Pancreas (tissue), 10 donors: Measurements from ENCODE around the gene PRR11. TPM values are rescaled to one million over a fixed set of nuclear protein-coding genes. Genes with fewer than 3 reads are reported as not detected.

Experiments
- ATAC-seq, 4 donors: fragments of 200-7000 bp; cut with Tn5 transposase; one replicate each; pipeline versions ENCODE4 v1.8.0 to v1.9.1; 2020; ENCODE audit warnings: mild to moderate bottlenecking in 4 of 4, moderate library complexity in 4 of 4
- DNase-seq, 6 donors: peaks; one replicate each; pipeline ENCODE4 v3.0.0-alpha.2; 2020
- FAIRE-seq: peaks from 2 replicates; lab custom pipeline; 2012; peaks lifted over from hg19 to GRCh38; lab: Jason Lieb, UNC
- H3K27ac ChIP-seq, 4 donors: fragments of 200-600 bp; sonication (generic); 1 replicate in 3 of 4; 2 replicates in 1 of 4; pipeline versions ENCODE4 v1.5.0 to v1.8.0; 2020
- H3K27me3 ChIP-seq, 4 donors: fragments of 200-600 bp; one replicate each; pipeline ENCODE4 v1.8.0; 2021
- H3K36me3 ChIP-seq, 3 donors: fragments of 200-600 bp; sonication (generic) in 1 of 3; one replicate each; pipeline versions ENCODE4 v1.5.0 to v1.8.0; 2020 to 2021
- H3K4me1 ChIP-seq, 3 donors: fragments of 200-600 bp; one replicate each; pipeline ENCODE4 v1.8.0; 2021
- H3K4me3 ChIP-seq, 4 donors: fragments of 200-600 bp; sonication (generic) in 2 of 4; one replicate each; pipeline versions ENCODE4 v1.5.0 to v1.8.0; 2020 to 2021
- H3K9me3 ChIP-seq, 4 donors: fragments of 200-600 bp; one replicate each; pipeline ENCODE4 v1.8.0; 2021
- WGBS, 2 donors: extraction: QIAGEN DNeasy Blood & Tissue Kit; methylation state at CpG; one replicate each; pipeline ENCODE4 v1.1.7; 2013; 5-methylcytosine and 5-hydroxymethylcytosine counted together
- intact Hi-C, 3 donors: fragments of 100-400 bp; cut with DNase I; formaldehyde crosslinking; loops; one replicate each; pipeline versions ENCODE4 v1.11.1 to v1.14.2; 2022
- polyA plus RNA-seq, 2 donors: library from polyadenylated mRNA; stranded (reverse); fragments of 200-250 nt; gene quantifications; one replicate each; pipeline ENCODE4 v1.2.3, GENCODE V29; 2013
- total RNA-seq, 6 donors: library from RNA; stranded (reverse); fragmentation: NEBNext Ultra II Directional in 4 of 6; extraction: Animal tissue kit (Norgen Biotek cat#: 25700) in 4 of 6; gene quantifications; one replicate each; pipeline versions ENCODE4 v1.2.1 to v1.2.4, GENCODE V29; 2021 to 2023
- TF ChIP-seq, protein P1 (sequence below), 4 donors: fragments of 200-600 bp; sonication (generic) in 3 of 4; IDR thresholded peaks; one replicate each; pipeline versions ENCODE4 v1.5.0 to v1.8.0; 2021; ENCODE audit warnings: antibody characterized with exemption in 4 of 4
- donor health status: healthy with polysubstance abuse.
- donor health status: DM: no; HTN: no; CAD: no; lungs with moderate emphysema.
- donor health status: DM: no; HTN: no; CAD: no.
- donor health status: control.
- donor health status: control.
- donor health status: Bipolar disorder and iron deficiency.
- donor health status: DM: yes; HTN: yes; CAD: no.
- donor health status: DM: no; HTN: no; CAD: no.
- donor health status: DM: no; HTN: no; CAD: no.
- donor health status: DM: yes; HTN: yes; CAD: no.

PRR11 gene
- 1 to 10 TPM in 2 of 6 donors, under 1 TPM in 4; 0.35 to 1.5 (median 0.81) TPM for total RNA-seq
- polyA plus RNA-seq = under 1 TPM; 0.08 to 0.40 TPM

DNA sequence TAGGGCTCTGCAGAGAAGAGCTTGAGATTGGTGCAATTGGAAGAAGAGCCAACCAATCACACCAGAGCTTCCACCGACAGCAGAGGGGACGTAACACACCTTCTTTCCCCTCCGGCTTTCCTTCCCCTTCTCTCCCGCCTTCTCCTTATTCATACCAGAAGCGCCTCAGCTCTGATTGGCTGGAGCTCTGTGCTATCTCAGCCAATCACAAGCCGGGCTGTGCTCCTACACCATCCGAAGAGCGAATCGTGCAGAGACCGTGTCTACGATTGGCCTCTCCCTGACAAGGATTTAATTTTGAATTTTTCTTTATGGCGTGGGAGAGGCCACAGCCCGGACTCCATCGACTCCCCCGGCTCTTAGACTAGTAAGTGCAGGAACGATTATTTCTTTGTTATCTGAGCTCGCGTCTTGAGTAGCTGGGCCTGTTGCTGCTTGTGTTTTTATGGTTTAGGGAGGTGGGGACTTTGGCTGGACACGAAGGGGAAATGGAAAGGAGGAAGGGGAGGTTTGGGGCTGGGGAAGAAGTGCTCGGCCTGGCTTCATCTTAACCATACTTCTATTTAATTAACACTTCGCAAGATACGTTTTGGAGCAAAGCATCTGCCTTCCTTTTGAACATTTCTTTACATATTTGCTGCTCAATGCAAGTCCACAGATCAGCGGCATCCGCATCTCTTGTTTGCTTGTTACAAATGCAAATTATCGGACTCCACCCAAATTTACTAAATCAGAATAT is at the start of gene PRR11:
Gene PRR11 (plus strand): TSS at position 308 of the 739 bp plus-strand sequence. CDS start 14,007 bp downstream, outside the sequence.
- WGBS, 2 donors = 1% methylated on average over 25 of the region's 25 CpGs
- peak; percentile 88 to 92 (median 90) for ATAC-seq
- intact Hi-C loops = no loop called here

DNA sequence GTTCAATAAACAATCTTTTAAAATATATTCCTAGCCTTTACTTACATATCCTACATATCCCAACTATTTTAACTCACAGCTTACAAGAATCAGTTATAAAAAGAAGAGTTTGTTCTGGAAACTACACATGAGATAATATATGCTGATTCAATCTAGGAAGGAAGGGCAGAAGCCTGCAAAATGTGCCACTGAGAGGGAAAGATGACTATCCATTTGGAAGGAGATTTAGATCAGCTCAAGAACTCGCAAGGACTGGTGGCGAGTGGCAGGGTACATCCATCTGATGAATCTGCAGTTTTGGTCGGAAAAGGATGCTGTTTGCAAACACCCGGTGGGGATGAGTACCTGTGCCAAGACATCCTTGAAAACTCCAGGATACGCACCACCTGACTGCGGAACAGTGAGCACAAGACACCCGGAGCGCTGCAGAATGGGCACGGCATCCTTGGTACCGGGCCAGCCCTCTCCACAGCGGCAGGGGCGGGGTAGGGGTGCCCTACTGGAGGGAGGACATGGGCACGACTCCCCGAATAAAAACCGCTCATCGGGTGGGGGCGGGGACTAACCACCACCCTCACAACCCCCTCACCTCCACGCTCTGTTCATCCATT is 49.6 kb upstream of the PRR11 start:
- intact Hi-C loops = no loop called here
- Histone ChIP-seq H3K4me3 (peak overlapping the region; percentile 71 to 96 (median 84)), H3K4me1 (peaks cover 3 to 15% (median 13%) of the 10 kb centered on the region in 3 donors), H3K27ac (peak overlapping the region; percentile 74 to 91 (median 86)), H3K9me3 (no peaks in the 10 kb centered on the region), H3K36me3 (no peaks in the 10 kb centered on the region), H3K27me3 (no peaks in the 10 kb centered on the region)
- 0% methylated on average over 18 of the region's 18 CpGs for WGBS, 2 donors
- ATAC-seq = peak; percentile 27 to 65 (median 47)
- DNase-seq = peak; percentile 52 to 78 (median 71)
- FAIRE-seq = no peak
- TF ChIP-seq, protein P1, sequence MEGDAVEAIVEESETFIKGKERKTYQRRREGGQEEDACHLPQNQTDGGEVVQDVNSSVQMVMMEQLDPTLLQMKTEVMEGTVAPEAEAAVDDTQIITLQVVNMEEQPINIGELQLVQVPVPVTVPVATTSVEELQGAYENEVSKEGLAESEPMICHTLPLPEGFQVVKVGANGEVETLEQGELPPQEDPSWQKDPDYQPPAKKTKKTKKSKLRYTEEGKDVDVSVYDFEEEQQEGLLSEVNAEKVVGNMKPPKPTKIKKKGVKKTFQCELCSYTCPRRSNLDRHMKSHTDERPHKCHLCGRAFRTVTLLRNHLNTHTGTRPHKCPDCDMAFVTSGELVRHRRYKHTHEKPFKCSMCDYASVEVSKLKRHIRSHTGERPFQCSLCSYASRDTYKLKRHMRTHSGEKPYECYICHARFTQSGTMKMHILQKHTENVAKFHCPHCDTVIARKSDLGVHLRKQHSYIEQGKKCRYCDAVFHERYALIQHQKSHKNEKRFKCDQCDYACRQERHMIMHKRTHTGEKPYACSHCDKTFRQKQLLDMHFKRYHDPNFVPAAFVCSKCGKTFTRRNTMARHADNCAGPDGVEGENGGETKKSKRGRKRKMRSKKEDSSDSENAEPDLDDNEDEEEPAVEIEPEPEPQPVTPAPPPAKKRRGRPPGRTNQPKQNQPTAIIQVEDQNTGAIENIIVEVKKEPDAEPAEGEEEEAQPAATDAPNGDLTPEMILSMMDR (IDR thresholded peaks at IDR 0.05) = no peak

More for the DNA sequence above, at the start of gene PRR11:
- H3K27ac ChIP-seq = peak within 1 kb of the TSS; percentile 60 to 76 (median 66)
- FAIRE-seq = no peak
- H3K4me1 ChIP-seq = peaks cover 0 to 9% (median 7%) of the 10 kb centered on the region in 3 donors
- peak; percentile 79 to 97 (median 93) for DNase-seq
- TF ChIP-seq, protein P1 (IDR thresholded peaks at IDR 0.05) = no peak
- H3K9me3 ChIP-seq = no peaks in the 10 kb centered on the region
- no peaks in the 10 kb centered on the region for H3K27me3 ChIP-seq
- peak within 1 kb of the TSS; percentile 52 to 62 (median 55) for H3K4me3 ChIP-seq
- H3K36me3 ChIP-seq = no peaks in the 10 kb centered on the region

DNA sequence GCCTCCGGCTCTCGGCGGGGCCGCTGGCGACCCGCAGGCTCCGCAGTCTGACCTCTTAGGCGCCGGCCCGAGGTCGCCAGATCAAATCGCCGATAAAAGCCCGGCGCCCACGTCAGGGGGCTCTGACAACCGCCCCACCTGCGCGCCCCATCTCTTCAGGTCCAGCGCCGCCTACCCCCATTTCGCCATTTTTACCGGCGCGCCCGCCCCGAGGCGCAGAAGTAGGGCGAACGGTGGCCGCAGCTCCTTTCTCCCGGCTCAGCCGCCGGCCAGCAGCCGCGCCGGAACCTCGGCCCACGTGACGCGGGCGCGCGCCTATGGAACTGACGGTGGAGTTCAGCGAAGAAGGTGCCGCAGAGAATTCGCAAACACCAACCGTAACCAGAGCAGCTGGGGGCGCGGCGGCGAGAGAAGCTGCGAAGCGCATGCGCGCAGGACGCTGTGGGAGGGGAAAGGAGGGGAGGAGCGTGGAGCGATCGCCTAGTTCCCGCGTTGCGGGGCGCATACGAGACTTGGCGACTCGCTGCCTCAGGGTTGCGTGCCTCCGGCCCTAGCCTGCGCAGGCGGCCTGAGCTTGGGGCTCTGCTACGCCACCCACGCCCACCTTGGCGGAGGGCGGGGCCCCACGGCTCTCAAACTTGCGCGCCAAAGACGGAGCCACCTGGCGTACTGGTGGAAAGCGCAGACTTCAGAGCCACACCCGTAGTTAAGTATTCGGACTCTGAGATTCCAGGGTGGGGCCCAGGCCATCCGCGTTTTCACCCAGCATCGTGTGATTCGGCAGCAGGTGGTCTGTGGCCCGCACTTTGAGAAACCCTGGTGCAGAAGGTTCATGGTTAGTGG is 48.9 kb upstream of the PRR11 start, which contains the start of gene TRIM37:
Gene TRIM37 (minus strand): TSS at position 418 of the 843 bp plus-strand sequence. CDS start 419 bp downstream, outside the sequence.
- ATAC-seq = peak; percentile 97 to 99 (median 98)
- no peaks in the 10 kb centered on the region for H3K27me3 ChIP-seq
- H3K4me1 ChIP-seq = peaks cover 3 to 15% (median 13%) of the 10 kb centered on the region in 3 donors
- 0 to 1% methylated on average over 89 of the region's 89 CpGs for WGBS, 2 donors
- DNase-seq = peak; percentile 98 to 100 (median 99)
- TF ChIP-seq, protein P1 (IDR thresholded peaks at IDR 0.05) = no peak
- H3K36me3 ChIP-seq = no peaks in the 10 kb centered on the region
- H3K9me3 ChIP-seq = no peaks in the 10 kb centered on the region
- H3K27ac ChIP-seq = peak within 1 kb of the TSS; percentile 74 to 91 (median 86)
- FAIRE-seq = no peak
- H3K4me3 ChIP-seq = peak within 1 kb of the TSS; percentile 71 to 96 (median 84)
- intact Hi-C loops = no loop called here

DNA sequence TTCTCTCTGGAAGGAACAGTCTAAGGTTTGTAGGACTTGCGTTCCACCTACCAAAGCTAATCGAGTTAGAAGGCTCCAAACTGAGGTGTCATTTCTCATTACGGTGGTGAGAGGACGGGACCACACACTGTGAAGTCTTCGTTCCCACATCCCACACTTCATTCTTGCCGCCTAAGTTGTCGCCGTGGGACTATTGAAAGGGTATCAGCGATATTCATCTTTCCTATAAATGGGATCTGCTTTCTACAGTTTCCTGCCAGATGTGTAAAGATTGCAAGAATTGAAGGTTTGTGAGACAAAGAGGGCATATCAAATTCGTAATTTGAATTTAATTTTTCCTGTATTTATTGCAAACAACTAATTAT is 48.3 kb upstream of the PRR11 start:
- peaks cover 3 to 15% (median 13%) of the 10 kb centered on the region in 3 donors for H3K4me1 ChIP-seq
- peak overlapping the region; percentile 71 to 96 (median 84) for H3K4me3 ChIP-seq
- DNase-seq (no peak), ATAC-seq (no peak), FAIRE-seq (no peak)
- TF ChIP-seq, protein P1 (IDR thresholded peaks at IDR 0.05) = no peak
- no peaks in the 10 kb centered on the region for H3K27me3 ChIP-seq
- H3K9me3 ChIP-seq = no peaks in the 10 kb centered on the region
- intact Hi-C loops = no loop called here
- peak overlapping the region; percentile 74 to 91 (median 86) for H3K27ac ChIP-seq
- 1 to 2% methylated on average over 10 of the region's 10 CpGs for WGBS, 2 donors
- H3K36me3 ChIP-seq = no peaks in the 10 kb centered on the region
